ENCODE results near the gene IRX2.

DNA sequence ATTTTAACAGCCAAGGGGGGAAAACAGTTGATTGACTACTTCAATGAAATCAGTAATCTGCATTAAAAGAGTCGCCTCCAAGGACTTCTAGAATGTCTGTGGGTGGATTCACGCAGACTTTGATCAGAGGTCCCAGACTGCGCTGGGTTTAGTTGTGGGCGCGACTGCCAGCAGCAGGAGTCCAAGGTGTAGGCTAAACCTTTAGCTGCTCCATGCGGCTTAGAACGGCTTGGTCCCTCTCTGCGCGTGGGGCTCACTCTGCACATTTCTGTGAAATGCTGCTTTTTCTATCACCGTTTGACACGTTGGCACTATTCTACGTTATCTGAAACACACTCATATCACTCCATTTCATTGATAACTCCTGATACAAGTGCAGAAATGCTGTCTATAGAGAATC, 48.6 kb upstream of the IRX2 start:
- no peak for TF ChIP-seq GATA2 (IDR thresholded peaks at IDR 0.05; ENCODE audit: low read depth, low read length)
- TF ChIP-seq GATA3 (IDR thresholded peaks at IDR 0.05; ENCODE audit: low read depth, low read length) = no peak
